GM12865 (cell line): ENCODE data around the gene PPIL4.

Experiments
- DNase-seq: peaks from one replicate; pipeline ENCODE4 v3.0.0; 2010; ENCODE audit warnings: low read depth
- H3K4me3 ChIP-seq: 2 replicates; pipeline ENCODE4 v1.5.1; 2011; ENCODE audit warnings: mild to moderate bottlenecking, low read depth, low read length, control low read depth
- CTCF ChIP-seq: IDR thresholded peaks from 2 replicates; pipeline ENCODE4 v1.5.1; 2011; ENCODE audit warnings: low read length, control low read depth, low read depth, inconsistent platforms; ENCODE audit not compliant: insufficient read depth; ENCODE audit errors: missing control alignments

Gene PPIL4

GRCh38 chr6:149483849-149484655 lies 61.8 kb downstream of the PPIL4 start:
- no peak for DNase-seq
- TF ChIP-seq CTCF, result no peak
- peak overlapping the region; percentile 65 for H3K4me3 ChIP-seq

- H3K4me3 ChIP-seq, result peak overlapping the region; percentile 65
Observed at GRCh38 chr6:149483334-149483725, 62.5 kb downstream of the PPIL4 start.

GRCh38 chr6:149482545-149483333 lies 63.1 kb downstream of the PPIL4 start:
- no peak for TF ChIP-seq CTCF
- peak overlapping the region; percentile 65 for H3K4me3 ChIP-seq
- peak; percentile 50 for DNase-seq

More at GRCh38 chr6:149483334-149483725, 62.5 kb downstream of the PPIL4 start:
- no peak for TF ChIP-seq CTCF
- DNase-seq, result peak; percentile 52

- no peak for TF ChIP-seq CTCF
- peak overlapping the region; percentile 65 for H3K4me3 ChIP-seq
- DNase-seq, result peak; percentile 61
Observed at GRCh38 chr6:149480502-149481280, 65.2 kb downstream of the PPIL4 start.

GRCh38 chr6:149478631-149479314 lies 67.1 kb downstream of the PPIL4 start:
- no peak for TF ChIP-seq CTCF
- DNase-seq, result no peak
- H3K4me3 ChIP-seq, result no peak overlapping the region; the same call in 1 of the 2 replicates

GRCh38 chr6:149477544-149477943 lies 68.3 kb downstream of the PPIL4 start:
- no peak overlapping the region for H3K4me3 ChIP-seq
- DNase-seq, result peak; percentile 46
- no peak for TF ChIP-seq CTCF
